Measurements from ENCODE around the gene COQ10A. TPM values are rescaled to one million over a fixed set of nuclear protein-coding genes. Genes with fewer than 3 reads are reported as not detected.

The COQ10A gene
- total RNA-seq, 1 donor from 2014 or later, result 12.0 TPM

DNA sequence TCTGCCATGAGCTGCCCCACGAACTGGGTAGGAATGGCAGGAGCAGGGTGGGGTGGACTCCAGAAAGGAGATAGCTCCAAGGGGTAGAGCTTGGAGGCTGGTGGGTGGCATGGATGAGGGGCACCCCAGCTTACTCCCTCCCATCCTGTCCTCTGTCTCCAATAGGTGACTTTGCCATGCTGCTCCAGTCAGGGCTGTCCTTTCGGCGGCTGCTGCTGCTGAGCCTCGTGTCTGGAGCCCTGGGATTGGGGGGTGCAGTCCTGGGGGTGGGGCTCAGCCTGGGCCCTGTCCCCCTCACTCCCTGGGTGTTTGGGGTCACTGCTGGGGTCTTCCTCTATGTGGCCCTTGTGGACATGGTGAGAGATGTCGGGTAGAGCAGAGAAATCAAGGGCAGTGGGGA, 29.8 kb upstream of the COQ10A start:
- H3K27me3 ChIP-seq, result no peaks in the 10 kb centered on the region
- no peaks in the 10 kb centered on the region for H3K4me1 ChIP-seq
- H3K9me3 ChIP-seq, result no peaks in the 10 kb centered on the region
- H3K27ac ChIP-seq, result no peak overlapping the region
- no peak overlapping the region for H3K4me3 ChIP-seq
- ATAC-seq (no peak), DNase-seq (no peak)
- no peak for TF ChIP-seq CTCF (IDR thresholded peaks at IDR 0.05)
- intact Hi-C loops (cut with DNase I), result no loop called here
- peaks cover 33% of the 10 kb centered on the region for H3K36me3 ChIP-seq

GRCh38 chr12:56237552-56237951, 29.2 kb upstream of the COQ10A start:
- Histone ChIP-seq H3K27ac (no peak overlapping the region), H3K36me3 (peaks cover 39% of the 10 kb centered on the region), H3K4me3 (no peak overlapping the region), H3K9me3 (no peaks in the 10 kb centered on the region), H3K4me1 (no peaks in the 10 kb centered on the region), H3K27me3 (no peaks in the 10 kb centered on the region)
- DNase-seq (no peak), ATAC-seq (no peak)
- intact Hi-C loops (cut with DNase I), result no loop called here
- no peak for TF ChIP-seq CTCF (IDR thresholded peaks at IDR 0.05)

DNA sequence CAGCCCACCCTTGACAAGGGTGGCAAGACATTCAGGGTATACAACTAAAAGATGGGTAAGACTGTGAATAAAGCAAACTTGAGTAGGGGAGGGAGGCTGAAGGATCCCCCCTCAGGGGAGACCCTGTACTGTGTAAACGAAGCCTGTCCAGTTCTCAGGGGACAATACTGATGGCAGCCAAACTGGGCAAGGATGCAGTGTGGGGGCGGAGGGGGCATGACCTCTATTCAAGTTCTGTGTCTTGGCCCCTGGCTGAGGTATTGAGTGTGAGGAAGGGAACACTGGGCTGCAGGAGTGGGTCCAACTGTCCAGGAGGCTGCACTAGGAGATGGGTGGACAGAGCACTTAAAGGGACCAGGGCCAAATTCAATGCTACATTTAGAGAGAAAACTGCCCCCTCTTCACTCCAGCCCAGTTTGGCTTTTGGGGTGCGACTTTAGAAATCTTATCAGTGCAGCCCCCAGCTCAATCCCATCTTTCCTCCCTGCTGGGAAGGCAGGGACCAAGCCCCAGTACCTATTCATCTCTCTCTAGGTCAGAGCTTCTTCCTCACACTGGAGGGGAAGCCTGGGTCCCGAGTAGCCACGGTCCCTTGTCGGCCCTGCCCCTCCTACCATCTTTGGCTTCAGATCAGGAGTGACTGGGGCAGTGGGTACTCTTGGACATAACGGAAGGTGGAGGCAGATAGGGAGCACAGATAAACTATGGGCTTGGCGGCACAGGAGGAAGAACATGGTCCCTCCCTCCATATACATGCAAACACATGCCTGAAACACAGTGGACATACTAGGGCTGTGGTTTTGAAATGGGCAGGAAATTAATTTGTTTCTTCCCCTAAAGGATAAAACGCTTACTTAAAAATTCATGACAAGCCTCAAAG, 25.1 kb upstream of the COQ10A start:
- Histone ChIP-seq H3K4me3 (no peak overlapping the region), H3K36me3 (peaks cover 80% of the 10 kb centered on the region)
- intact Hi-C loops (cut with DNase I), result no loop called here

DNA sequence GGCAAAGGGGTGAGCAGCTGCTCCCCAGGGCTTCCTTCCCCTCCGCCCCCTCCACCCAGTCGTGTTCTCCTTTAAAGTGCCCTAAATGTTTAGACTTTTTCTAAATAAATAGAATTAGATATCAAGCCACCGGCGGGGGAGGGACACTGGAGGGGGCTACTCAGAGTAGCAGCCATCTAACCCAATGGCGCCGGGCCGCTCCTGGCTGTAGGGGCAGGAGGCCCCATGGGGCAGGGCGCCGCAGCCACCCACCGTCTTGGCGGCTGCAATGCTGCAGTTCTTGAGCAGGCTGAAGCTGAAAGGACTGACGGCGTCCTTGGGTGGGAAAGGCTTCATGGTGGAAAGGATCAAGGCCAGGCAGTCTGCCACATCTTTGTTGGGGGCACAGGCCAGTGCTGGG, 23.8 kb upstream of the COQ10A start:
- Histone ChIP-seq H3K4me1 (no peaks in the 10 kb centered on the region), H3K4me3 (no peak overlapping the region), H3K9me3 (no peaks in the 10 kb centered on the region), H3K36me3 (peaks cover 93% of the 10 kb centered on the region), H3K27me3 (no peaks in the 10 kb centered on the region), H3K27ac (no peak overlapping the region)
- intact Hi-C loops (cut with DNase I), result no loop called here
- ATAC-seq (no peak), DNase-seq (no peak)
- TF ChIP-seq CTCF (IDR thresholded peaks at IDR 0.05), result no peak

More for the DNA sequence above, 25.1 kb upstream of the COQ10A start:
- ATAC-seq (no peak), DNase-seq (no peak)
- Histone ChIP-seq H3K9me3 (no peaks in the 10 kb centered on the region), H3K4me1 (no peaks in the 10 kb centered on the region), H3K27me3 (no peaks in the 10 kb centered on the region), H3K27ac (no peak overlapping the region)
- TF ChIP-seq CTCF (IDR thresholded peaks at IDR 0.05), result no peak

DNA sequence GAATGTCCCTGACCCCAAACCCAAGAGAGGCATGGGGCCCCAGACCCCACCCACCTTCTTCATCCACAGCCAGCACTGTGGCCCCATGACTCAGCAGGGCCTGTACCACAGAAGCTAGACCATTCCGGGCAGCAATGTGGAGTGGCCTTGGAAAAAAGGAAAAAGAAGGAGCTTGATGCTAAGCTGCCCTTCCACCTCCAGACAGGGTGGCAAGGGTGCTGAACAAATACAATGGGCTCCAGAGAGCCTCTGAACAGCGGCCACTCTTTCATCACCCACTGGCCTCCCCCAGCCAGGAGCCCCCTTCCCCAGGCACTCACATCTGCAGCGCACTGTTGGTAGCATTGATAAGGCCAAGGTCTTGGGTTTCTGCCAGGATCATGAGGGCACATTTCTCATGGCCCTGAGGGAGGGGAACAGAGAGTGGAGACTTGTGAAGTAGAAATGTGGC, 23.0 kb upstream of the COQ10A start:
- Histone ChIP-seq H3K36me3 (peaks cover 100% of the 10 kb centered on the region), H3K9me3 (no peaks in the 10 kb centered on the region), H3K27me3 (no peaks in the 10 kb centered on the region), H3K4me1 (no peaks in the 10 kb centered on the region), H3K4me3 (no peak overlapping the region), H3K27ac (no peak overlapping the region)
- intact Hi-C loops (cut with DNase I), result no loop called here
- DNase-seq, result no peak
- no peak for TF ChIP-seq CTCF (IDR thresholded peaks at IDR 0.05)
- ATAC-seq, result no peak

Measured in upper lobe of right lung (tissue), 1 donor.